LNCaP clone FGC (cell line): ENCODE measurements around the gene CLDN19.

ENCODE experiments used
- DNase-seq: peaks from one replicate; pipeline ENCODE4 v3.0.0-alpha.2; 2011; ENCODE audit warnings: low read depth
- H3K4me3 ChIP-seq: 2 replicates; pipeline ENCODE4 v1.5.1; 2011; ENCODE audit warnings: mild to moderate bottlenecking, low read depth, low read length, control low read depth
- TF ChIP-seq, protein P1 (sequence below): IDR thresholded peaks from 2 replicates; pipeline ENCODE4 v1.5.1; 2012; ENCODE audit warnings: mild to moderate bottlenecking; ENCODE audit not compliant: control insufficient read depth, insufficient read depth; ENCODE audit errors: extremely low read depth

The CLDN19 gene

DNA sequence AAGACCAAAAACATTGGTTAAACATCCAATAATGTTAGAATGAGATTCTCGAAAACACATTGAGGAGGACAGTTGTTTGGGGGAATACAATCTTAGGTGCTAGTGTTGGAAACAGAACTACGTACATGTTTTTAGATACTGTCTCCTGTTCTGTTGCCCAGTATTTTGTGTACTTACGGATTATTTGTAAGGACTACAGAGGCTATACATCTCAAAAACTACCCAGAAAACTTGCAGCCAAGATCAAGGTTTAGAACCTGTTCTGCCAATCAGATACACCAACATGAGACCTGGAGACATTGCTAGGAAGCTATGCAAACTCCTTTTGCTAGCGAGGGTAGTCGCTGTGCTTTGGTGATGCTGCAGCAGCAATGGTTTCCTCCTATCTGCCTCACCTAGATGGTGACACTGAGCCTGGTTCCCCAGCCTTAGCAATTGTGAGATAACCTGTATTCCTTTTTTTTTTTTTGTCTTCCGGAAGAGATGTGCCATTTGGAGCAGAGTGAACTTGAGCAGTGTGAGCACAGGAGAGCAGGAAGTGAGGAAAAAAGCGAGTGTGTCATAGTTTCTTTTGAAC lies 36.1 kb downstream of the CLDN19 start:
- no peak for DNase-seq
- H3K4me3 ChIP-seq = no peak overlapping the region
- TF ChIP-seq, protein P1, sequence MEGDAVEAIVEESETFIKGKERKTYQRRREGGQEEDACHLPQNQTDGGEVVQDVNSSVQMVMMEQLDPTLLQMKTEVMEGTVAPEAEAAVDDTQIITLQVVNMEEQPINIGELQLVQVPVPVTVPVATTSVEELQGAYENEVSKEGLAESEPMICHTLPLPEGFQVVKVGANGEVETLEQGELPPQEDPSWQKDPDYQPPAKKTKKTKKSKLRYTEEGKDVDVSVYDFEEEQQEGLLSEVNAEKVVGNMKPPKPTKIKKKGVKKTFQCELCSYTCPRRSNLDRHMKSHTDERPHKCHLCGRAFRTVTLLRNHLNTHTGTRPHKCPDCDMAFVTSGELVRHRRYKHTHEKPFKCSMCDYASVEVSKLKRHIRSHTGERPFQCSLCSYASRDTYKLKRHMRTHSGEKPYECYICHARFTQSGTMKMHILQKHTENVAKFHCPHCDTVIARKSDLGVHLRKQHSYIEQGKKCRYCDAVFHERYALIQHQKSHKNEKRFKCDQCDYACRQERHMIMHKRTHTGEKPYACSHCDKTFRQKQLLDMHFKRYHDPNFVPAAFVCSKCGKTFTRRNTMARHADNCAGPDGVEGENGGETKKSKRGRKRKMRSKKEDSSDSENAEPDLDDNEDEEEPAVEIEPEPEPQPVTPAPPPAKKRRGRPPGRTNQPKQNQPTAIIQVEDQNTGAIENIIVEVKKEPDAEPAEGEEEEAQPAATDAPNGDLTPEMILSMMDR = no peak

DNA sequence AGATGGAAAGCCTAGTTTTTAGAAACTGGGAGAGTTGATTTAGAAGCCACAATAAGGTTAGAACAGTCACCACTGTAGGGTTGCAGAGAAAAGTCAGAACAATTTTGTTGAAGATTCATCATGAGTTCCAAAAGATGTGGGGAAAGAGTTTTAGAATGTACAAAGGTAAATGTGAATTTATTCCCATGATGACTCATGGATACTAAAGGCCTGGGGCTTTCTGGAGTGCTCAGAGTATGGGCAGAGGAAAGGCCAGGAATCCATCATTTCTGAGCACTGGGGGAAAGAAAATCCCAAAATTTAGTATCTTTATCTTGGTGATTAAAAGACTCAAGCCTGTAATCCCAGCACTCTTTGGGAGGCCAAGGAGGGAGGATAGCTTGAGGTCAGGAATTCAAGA lies 40.0 kb downstream of the CLDN19 start:
- TF ChIP-seq, protein P1 = no peak
- H3K4me3 ChIP-seq = no peak overlapping the region
- no peak for DNase-seq

DNA sequence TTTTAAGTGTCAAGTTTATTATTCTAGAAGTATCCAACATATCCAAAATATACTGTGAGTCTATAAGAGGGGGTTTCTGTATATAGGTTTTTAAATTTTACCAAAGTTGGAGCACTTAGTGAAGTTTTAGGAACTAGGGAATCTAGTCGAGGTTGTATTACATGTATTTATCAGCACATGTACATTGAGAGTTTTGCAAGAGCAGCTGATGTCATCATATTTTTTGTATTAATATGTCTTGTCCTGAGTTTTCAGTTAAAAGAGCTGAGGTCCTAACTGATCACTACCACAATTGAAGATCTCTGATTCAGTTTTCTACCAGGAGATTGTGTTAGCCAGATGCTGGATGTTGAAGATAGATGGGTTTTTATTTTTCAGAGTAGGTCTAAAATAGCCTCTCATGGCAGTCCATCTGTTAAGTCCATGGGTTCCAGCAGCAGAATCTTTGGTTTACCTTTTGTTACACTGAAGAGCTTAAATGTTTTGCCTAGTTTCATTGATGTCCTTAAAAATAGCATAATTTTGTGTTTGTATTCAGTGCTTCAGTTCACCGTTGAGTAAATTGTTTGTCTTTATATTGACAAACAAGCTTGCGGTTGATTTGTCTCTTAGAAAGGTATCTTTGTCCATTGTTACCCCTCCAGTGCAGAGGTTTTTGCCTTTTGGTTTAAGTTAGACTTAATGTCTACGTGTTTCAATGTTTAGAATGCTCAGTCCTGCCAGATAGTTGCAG lies 41.8 kb downstream of the CLDN19 start:
- TF ChIP-seq, protein P1 = no peak
- no peak overlapping the region for H3K4me3 ChIP-seq
- DNase-seq = no peak

DNA sequence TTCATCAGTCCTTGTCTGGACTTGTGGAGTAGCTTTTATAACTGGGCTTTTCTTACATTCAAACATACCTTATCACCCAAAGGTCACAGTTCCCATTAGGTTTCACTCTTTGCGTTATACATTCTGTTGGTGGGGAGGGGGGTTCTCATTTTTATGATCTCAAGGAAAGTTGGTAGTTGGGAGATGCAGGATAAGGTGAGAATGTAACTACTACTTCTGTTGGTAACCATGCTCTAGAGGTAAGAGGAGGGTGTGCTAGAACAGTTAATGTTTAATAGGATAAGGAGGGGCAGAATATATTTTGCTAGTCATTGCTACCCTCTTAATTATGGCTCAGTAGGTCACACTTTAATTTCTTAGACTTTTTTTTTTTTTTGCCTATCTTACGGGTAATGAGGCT lies 47.1 kb downstream of the CLDN19 start:
- TF ChIP-seq, protein P1 = no peak
- H3K4me3 ChIP-seq = peak overlapping the region; percentile 38
- no peak for DNase-seq

DNA sequence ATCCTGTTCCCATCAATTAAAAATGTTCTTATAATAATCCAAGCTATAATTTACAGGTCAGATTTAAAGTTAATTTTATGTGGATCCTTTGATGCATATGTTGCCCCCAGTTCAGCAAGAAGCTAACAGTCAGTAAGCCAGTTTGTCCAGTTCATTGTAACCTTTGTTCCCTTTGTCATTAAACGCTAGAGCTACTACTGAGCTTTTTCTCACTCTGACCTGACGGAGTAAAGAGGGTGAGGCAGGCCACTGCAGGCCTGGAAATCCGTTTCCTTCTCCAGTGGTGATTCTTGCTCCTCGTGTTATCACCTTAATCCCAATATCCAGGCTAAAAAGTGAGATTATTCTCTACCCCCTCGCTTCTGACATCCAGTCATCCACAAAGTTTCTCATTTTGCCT lies 47.6 kb downstream of the CLDN19 start:
- TF ChIP-seq, protein P1 = no peak
- DNase-seq = no peak
- peak overlapping the region; percentile 38 for H3K4me3 ChIP-seq

DNA sequence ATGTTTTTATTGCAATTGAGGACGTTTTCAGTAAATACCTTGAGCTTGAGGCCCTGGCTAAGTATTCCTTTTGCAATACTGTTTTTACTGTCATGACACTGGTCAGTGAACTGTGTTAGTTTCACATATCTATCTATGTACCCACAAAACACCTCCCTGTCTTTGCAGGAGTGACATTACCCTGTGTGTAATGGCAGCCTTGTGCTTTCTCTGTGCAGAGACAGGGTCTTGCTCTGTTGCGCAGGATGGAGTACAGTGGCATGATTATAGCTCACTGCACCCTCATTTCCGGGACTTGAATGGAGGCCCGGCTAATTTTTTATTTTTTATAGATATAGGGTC lies 48.9 kb downstream of the CLDN19 start:
- TF ChIP-seq, protein P1 = no peak
- H3K4me3 ChIP-seq = no peak overlapping the region
- no peak for DNase-seq
